Spleen (tissue), 11 donors: ENCODE data around the gene CDH13. TPM values are rescaled to one million over a fixed set of nuclear protein-coding genes. Genes with fewer than 3 reads are reported as not detected.

Experiments
- DNase-seq: peaks from one replicate; pipeline ENCODE4 v3.0.0-alpha.2; 2020
- H3K27ac ChIP-seq, 8 donors: fragments of 200-600 bp; sonication (generic) in 7 of 8; 1 replicate in 4 of 8; 2 replicates in 4 of 8; pipeline versions ENCODE4 v1.5.0 to v1.8.0; 2016 to 2021; ENCODE audit warnings: inconsistent platforms in 4 of 8, mild to moderate bottlenecking in 4 of 8, moderate library complexity in 1 of 8
- H3K27me3 ChIP-seq, 7 donors: fragments of 200-600 bp; sonication (generic) in 6 of 7; replicated peaks in 1 of 7; 1 replicate in 4 of 7; 2 replicates in 3 of 7; pipeline versions ENCODE4 v1.5.0 to v1.8.0; 2016 to 2021; ENCODE audit warnings: inconsistent platforms in 3 of 7, mild to moderate bottlenecking in 1 of 7
- H3K36me3 ChIP-seq, 6 donors: fragments of 200-600 bp; sonication (generic) in 5 of 6; 1 replicate in 4 of 6; 2 replicates in 2 of 6; pipeline versions ENCODE4 v1.5.0 to v1.8.0; 2016 to 2021; ENCODE audit warnings: inconsistent platforms in 2 of 6
- H3K4me1 ChIP-seq, 6 donors: fragments of 200-600 bp; sonication (generic) in 5 of 6; 1 replicate in 3 of 6; 2 replicates in 3 of 6; pipeline versions ENCODE4 v1.5.0 to v1.8.0; 2016 to 2021; ENCODE audit warnings: inconsistent platforms in 3 of 6
- H3K4me3 ChIP-seq, 8 donors: fragments of 200-600 bp; sonication (generic) in 7 of 8; 1 replicate in 4 of 8; 2 replicates in 4 of 8; pipeline versions ENCODE4 v1.5.0 to v1.8.0; 2016 to 2021; ENCODE audit warnings: inconsistent platforms in 4 of 8, mild to moderate bottlenecking in 4 of 8, moderate library complexity in 2 of 8
- H3K9me3 ChIP-seq, 8 donors: fragments of 200-600 bp; sonication (generic) in 7 of 8; 1 replicate in 4 of 8; 2 replicates in 4 of 8; pipeline versions ENCODE4 v1.5.0 to v1.8.0; 2016 to 2021; ENCODE audit warnings: inconsistent platforms in 4 of 8
- POLR2A ChIP-seq, 3 donors: fragments of 450-650 bp; IDR thresholded peaks; one replicate each; pipeline ENCODE4 v1.5.1; 2017; ENCODE audit warnings: antibody characterized with exemption in 3 of 3, mild to moderate bottlenecking in 1 of 3
- POLR2AphosphoS5 ChIP-seq, 3 donors: sonication (generic); formaldehyde crosslinking; IDR thresholded peaks; one replicate each; pipeline ENCODE4 v1.5.1; 2017; ENCODE audit warnings: antibody characterized with exemption in 3 of 3
- WGBS, 5 donors: extraction: QIAGEN DNeasy Blood & Tissue Kit in 3 of 5; methylation state at CpG; one replicate each; pipeline versions ENCODE4 v1.1.5 to v1.1.7; 2013 to 2018; 5-methylcytosine and 5-hydroxymethylcytosine counted together
- intact Hi-C: fragments of 100-400 bp; cut with DNase I; formaldehyde crosslinking; loops from one replicate; pipeline ENCODE4 v1.15.0; 2023; ENCODE audit warnings: low total_unique reads
- polyA plus RNA-seq, 3 donors: library from polyadenylated mRNA; stranded (reverse); fragments of 200-250 nt; gene quantifications; one replicate each; pipeline ENCODE4 v1.2.1, GENCODE V29; 2013
- total RNA-seq, 7 donors: library from RNA; depleted of rRNA in 3 of 7; stranded (reverse); fragments of >200 nt in 3 of 7; fragmentation: NEBNext Ultra II Directional in 4 of 7; extraction: Animal tissue kit (Norgen Biotek cat#: 25700) in 4 of 7; gene quantifications; one replicate each; pipeline versions ENCODE4 v1.1.0 to v1.2.1, GENCODE V29; 2016 to 2021
- TF ChIP-seq, protein P1 (sequence below), 11 experiments: fragments of 200-600 bp in 7 of 11; fragments of 450-650 bp in 4 of 11; sonication (generic) in 4 of 11; IDR thresholded peaks in 8 of 11; conservative IDR thresholded peaks in 3 of 11; 1 replicate in 7 of 11; 2 replicates in 4 of 11; pipeline versions ENCODE4 v1.4.0 to v1.8.0; 2016 to 2021; ENCODE audit warnings: antibody characterized with exemption in 11 of 11, inconsistent platforms in 4 of 11, mild to moderate bottlenecking in 1 of 11
- donor health status: healthy with polysubstance abuse.
- donor health status: DM: no; HTN: no; CAD: no; lungs with moderate emphysema.
- donor health status: DM: no; HTN: no; CAD: no.
- donor health status: Bipolar disorder and iron deficiency.
- donor health status: healthy.
- donor health status: DM: no; HTN: no; CAD: no.
- donor health status: DM: yes; HTN: yes; CAD: no.

Gene CDH13
- total and polyA plus RNA-seq, 10 donors: 0.13 to 4.6 (median 1.1) TPM

DNA sequence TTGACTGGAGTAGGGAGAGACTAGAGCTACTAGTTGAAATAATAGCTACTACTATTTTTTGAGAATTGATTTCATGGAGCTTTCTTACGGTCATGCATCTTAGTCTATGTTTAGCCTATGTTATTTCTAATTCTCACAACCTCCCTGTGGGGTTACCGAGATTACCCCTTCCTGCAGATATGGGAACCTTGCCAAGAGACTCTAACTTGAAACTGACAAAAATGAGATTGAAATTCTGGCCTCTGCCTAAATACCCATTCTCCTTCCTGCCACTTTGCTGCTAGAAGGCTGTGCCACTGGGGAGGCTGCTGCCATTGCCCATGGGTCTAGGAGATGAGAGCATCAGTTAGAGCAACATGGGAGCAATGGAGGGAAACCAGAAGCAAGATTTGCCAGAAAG lies 410.3 kb downstream of the CDH13 start:
- WGBS, 5 donors: 60 to 76% (median 65%) methylated on average over 2 of the region's 2 CpGs
- Histone ChIP-seq H3K4me1 (no peaks in the 10 kb centered on the region), H3K9me3 (no peaks in the 10 kb centered on the region), H3K4me3 (no peak overlapping the region), H3K36me3 (no peaks in the 10 kb centered on the region), H3K27me3 (peaks cover 0 to 8% (median 0%) of the 10 kb centered on the region in 7 donors), H3K27ac (no peak overlapping the region)
- no peak for DNase-seq
- TF ChIP-seq POLR2A (IDR thresholded peaks at IDR 0.05) (no peak), POLR2AphosphoS5 (IDR thresholded peaks at IDR 0.05) (no peak)
- TF ChIP-seq, protein P1, sequence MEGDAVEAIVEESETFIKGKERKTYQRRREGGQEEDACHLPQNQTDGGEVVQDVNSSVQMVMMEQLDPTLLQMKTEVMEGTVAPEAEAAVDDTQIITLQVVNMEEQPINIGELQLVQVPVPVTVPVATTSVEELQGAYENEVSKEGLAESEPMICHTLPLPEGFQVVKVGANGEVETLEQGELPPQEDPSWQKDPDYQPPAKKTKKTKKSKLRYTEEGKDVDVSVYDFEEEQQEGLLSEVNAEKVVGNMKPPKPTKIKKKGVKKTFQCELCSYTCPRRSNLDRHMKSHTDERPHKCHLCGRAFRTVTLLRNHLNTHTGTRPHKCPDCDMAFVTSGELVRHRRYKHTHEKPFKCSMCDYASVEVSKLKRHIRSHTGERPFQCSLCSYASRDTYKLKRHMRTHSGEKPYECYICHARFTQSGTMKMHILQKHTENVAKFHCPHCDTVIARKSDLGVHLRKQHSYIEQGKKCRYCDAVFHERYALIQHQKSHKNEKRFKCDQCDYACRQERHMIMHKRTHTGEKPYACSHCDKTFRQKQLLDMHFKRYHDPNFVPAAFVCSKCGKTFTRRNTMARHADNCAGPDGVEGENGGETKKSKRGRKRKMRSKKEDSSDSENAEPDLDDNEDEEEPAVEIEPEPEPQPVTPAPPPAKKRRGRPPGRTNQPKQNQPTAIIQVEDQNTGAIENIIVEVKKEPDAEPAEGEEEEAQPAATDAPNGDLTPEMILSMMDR (IDR thresholded peaks at IDR 0.05 in 8 of 11, conservative IDR thresholded peaks at IDR 0.05 in 3 of 11): no peak
- intact Hi-C loops: no loop called here

DNA sequence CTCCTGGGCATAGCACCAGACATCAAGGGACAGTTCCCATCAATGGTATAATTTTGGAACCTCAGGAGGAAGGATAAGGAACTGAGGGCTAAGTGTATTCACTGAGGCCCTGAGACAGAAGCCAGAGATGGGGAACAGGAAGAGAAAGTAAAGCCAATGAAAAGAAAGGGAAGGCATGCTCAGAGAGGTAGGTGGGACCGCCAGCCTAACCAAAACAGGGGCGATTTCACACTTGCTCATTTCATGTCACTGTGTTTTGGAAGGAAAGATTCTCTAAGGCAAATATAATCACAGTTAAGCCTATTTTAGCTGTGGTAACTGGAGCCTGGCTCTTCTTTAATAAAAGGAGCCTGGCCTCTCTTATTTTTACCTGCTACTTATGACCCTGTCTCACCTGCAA lies 411.1 kb downstream of the CDH13 start:
- Histone ChIP-seq H3K9me3 (no peaks in the 10 kb centered on the region), H3K36me3 (no peaks in the 10 kb centered on the region), H3K27me3 (peaks cover 0 to 8% (median 0%) of the 10 kb centered on the region in 7 donors), H3K27ac (no peak overlapping the region), H3K4me1 (no peaks in the 10 kb centered on the region), H3K4me3 (no peak overlapping the region)
- 77 to 91% (median 86%) methylated on average over 2 of the region's 2 CpGs for WGBS, 5 donors
- DNase-seq: no peak
- intact Hi-C loops: no loop called here
- TF ChIP-seq POLR2A (IDR thresholded peaks at IDR 0.05) (no peak), POLR2AphosphoS5 (IDR thresholded peaks at IDR 0.05) (no peak)
- TF ChIP-seq, protein P1 (IDR thresholded peaks at IDR 0.05 in 8 of 11, conservative IDR thresholded peaks at IDR 0.05 in 3 of 11): no peak

DNA sequence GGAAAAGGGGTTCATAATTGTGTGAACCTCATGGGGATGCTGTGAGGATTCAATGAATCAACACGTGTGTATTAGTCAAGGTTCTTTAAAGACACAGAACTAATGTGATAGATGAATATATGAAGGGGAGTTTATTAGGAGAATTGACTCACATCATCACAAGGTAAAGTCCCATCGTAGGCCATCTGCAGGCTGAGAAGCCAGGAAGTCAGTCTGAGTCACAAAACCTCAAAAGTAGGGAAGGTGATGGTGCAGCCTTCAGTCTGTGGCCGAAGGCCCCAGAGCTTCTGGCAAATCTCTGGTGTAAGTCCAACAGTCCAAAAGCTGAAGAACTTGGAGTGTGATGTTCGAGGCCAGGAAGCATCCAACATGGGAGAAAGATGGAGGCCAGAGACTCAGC lies 413.4 kb downstream of the CDH13 start:
- 53 to 81% (median 59%) methylated on average over 4 of the region's 4 CpGs for WGBS, 5 donors
- no peaks in the 10 kb centered on the region for H3K36me3 ChIP-seq
- no peaks in the 10 kb centered on the region for H3K4me1 ChIP-seq
- TF ChIP-seq, protein P1 (IDR thresholded peaks at IDR 0.05 in 8 of 11, conservative IDR thresholded peaks at IDR 0.05 in 3 of 11): no peak
- TF ChIP-seq POLR2A (IDR thresholded peaks at IDR 0.05) (no peak), POLR2AphosphoS5 (IDR thresholded peaks at IDR 0.05) (no peak)
- no peaks in the 10 kb centered on the region for H3K9me3 ChIP-seq
- no peak overlapping the region for H3K4me3 ChIP-seq
- intact Hi-C loops: no loop called here
- peaks cover 0 to 7% (median 0%) of the 10 kb centered on the region in 7 donors for H3K27me3 ChIP-seq
- DNase-seq: no peak
- no peak overlapping the region for H3K27ac ChIP-seq

DNA sequence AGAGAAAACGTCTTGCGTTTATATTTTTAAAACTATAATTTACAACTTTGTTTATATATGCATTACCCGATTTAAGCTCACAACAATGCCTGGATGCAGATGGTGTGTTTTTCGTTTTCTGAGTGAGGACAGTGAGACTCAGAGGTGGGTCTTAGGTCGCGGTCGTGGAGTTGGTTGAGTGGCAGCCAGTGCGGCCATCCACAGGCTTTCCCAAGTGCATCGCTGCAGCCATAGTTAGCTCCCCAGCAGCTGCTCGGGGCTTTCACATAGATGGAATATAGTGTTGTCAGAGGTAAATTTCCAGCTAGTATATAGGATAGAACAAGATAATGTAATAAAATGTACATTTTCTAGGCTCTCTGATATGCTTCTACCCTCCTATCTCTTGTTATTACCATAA lies 417.8 kb downstream of the CDH13 start:
- DNase-seq: no peak
- Histone ChIP-seq H3K4me1 (peaks cover 0 to 7% (median 0%) of the 10 kb centered on the region in 6 donors), H3K9me3 (no peaks in the 10 kb centered on the region), H3K4me3 (no peak overlapping the region), H3K27ac (no peak overlapping the region), H3K36me3 (no peaks in the 10 kb centered on the region), H3K27me3 (no peaks in the 10 kb centered on the region)
- WGBS, 5 donors: 71 to 78% (median 75%) methylated on average over 10 of the region's 10 CpGs
- TF ChIP-seq POLR2AphosphoS5 (IDR thresholded peaks at IDR 0.05) (no peak), POLR2A (IDR thresholded peaks at IDR 0.05) (no peak)
- TF ChIP-seq, protein P1 (IDR thresholded peaks at IDR 0.05 in 8 of 11, conservative IDR thresholded peaks at IDR 0.05 in 3 of 11): no peak
- intact Hi-C loops: no loop called here
